Stimulated activated CD4-positive, alpha-beta T cell treated with anti-CD3 and anti-CD28 coated beads, Interleukin-1b, Interleukin-23, amount 100 ng/mL, for 4 hours (primary cell): Measurements from ENCODE around the gene DPP10.

ENCODE experiments used
- DNase-seq, 2 donors: peaks; one replicate each; pipeline ENCODE4 v3.0.0-alpha.2; 2020; ENCODE audit warnings: low read depth in 2 of 2

DPP10 gene

DNA sequence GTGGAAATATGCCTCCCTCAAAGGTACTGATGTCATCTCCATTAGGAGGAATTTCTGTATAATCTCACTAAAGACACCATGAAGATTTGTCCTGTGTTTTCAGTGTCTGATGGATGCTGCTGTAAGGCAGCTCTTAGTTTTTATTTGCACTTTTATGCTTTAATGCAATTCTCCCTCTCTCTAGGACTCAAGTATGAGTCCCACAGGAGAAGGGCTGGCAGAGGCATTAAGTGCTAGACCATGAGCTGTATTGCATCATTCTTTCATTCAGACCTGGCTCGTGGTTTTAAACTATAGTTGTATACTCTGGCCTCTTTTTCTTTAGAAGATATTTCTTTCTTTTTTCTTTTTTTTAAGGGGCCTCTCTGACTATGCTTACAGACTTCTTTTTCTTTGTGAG lies 805.6 kb downstream of the DPP10 start:
- no peak for DNase-seq

DNA sequence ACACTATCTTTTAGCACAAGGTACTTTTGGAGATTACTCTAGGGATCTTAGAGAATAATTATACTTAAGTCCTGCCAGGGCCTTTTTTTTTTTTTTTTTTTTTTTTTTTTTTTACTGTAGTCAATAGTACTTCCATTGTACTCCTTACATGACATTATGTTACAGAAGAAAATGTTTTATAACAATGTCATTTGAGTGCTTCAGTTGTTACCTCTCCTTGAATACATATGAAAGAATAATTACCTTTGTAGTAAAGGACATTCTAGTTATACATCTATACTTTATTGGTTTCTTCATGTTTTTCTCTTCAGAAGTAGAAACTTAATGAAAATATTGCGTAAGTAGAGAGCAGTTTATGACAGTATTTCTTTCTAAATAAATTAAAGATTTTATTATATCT lies 834.9 kb downstream of the DPP10 start:
- no peak for DNase-seq

DNA sequence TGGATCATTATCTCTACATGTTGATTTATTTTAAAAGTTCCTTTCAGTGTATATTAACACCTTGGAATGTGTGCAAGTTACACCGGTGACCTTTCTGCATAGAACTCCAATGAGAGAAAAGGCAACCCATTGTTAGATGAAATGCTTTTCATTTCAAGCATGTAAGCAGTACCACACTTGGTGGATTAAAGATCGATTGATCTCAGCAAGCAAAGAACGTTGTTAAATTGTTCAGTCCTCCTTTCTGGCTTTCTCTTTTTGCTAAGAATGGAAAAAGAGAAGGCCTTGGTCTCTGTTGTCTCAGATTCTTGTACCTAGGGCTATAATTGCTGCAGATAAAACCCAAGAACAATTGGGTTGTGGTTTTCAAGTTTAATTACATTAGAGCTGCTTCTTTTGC lies 843.0 kb downstream of the DPP10 start:
- DNase-seq: no peak

DNA sequence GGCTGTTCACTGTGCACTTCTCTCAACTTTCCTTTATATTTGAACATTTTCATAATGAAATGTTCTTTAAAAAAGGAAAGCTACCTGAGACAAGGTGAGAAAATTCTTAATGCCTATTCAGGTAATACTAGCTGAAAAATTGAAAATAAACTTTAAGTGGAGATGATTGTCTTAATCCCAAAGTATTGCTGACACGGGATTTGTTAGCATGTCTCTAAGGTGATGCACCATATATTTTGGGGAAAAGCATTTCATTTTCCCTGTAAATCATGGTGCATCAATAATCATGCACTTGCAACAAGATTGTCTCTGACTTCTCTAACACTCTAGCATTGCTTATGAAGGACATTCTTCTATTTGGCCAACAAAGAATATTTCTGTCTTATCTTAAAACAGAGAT lies 848.0 kb downstream of the DPP10 start:
- no peak for DNase-seq

DNA sequence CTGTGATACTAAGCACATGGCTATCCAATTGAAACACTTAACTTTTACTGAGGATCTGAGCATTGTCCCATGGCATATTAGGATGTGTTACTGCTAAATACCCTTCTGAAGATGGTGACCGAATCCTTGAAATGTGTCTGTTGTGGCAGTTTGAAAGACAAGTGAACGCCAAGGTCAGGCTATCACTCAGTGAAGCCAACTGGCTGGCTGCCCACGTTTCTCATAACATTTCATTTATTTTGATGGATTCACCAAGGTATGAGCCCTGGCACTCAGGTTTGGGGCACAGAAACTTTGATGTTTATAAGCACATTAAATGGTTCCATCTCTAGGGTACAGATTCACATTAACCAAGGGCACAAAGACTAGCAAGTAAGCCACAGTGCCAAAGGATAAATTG lies 850.3 kb downstream of the DPP10 start:
- no peak for DNase-seq

DNA sequence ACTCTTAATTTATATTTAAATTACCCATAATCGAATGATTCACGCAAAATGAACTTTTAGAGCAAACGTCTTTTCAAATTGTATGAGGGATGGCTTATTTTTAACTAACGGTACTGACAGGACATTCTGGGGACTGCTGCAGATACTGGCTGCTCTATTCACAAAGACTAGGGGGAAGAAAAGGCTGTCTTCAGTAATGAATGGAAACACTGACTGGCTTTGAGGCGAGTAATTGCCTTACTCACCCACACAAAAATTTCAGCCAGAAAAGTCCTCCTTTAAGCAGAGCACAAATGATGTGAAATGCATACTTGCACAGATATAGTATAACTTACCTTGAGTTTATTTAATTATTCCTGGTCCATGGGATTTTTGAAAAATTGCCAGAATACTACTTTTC lies 852.6 kb downstream of the DPP10 start:
- no peak for DNase-seq

DNA sequence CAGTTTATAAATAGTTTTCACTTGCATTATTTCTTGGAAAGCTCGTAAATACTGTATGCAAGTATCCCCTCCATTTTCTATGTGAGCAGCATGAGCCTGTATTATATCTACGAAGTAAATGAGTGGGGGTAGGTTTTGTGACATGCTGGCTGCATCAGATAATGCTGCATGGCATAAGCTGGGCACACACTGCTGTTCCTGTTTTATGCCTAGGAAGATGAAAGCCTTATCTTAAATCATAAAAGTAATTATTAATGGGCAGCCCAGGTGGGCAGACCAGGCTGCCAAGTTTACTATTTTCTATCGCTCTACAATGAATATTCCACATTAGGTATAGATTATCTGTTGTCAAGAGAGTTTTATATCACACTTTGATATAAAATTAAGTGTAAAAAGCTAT lies 854.6 kb downstream of the DPP10 start:
- DNase-seq: no peak

DNA sequence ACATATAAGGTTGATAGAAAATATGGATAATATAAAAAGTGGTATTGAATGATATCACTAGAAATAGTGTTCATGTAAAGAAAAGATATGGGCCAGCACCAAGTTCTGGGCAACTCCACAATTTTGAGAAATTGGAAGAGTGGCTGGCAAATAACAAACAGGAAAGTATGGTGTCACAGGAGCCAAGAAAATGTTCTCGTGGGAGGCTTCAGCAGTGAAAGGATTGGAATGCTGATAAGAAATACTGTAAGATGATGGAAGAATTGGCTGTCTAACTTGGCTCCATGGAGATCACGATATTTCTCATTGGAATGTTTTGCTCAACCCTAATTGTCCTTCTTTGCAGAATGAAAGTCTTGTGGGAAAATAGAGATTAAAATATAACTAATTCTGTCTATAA lies 856.8 kb downstream of the DPP10 start:
- DNase-seq: no peak

DNA sequence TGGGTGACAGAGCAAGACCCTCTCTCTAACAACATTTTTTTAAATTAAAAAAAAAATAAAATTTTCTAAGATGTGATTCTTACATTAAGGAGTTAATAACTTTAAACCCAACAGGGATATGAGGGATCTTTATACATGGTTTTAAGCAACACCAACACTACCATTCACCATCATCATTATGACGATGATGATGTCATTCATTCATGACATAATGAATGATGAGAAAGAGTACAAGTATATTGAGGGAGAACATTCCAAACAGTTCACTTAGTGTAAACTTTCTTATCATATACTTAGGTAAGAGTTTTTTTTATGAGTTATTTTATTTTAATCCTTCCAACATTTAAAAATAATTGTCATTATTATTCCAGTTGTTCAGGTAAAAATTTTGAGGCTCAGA lies 863.3 kb downstream of the DPP10 start:
- no peak for DNase-seq

DNA sequence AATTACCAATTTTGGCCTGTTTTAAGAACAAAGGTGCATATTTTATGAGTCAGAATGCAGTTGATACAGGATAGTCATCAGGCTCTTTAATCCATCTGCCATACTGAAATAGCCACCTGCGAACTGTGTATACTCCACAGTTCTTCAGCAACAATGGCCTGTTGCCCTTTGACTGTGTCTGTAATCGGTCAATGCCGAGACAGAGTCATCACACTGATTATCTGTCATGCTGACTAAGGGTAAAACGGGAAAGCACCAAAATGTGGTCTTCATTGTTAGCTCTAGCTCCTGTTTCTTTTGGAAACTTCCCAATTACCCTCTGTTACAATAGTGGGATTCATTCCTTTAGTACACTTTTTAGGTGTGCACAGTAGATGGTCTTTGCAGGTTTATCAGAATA lies 871.7 kb downstream of the DPP10 start:
- no peak for DNase-seq

DNA sequence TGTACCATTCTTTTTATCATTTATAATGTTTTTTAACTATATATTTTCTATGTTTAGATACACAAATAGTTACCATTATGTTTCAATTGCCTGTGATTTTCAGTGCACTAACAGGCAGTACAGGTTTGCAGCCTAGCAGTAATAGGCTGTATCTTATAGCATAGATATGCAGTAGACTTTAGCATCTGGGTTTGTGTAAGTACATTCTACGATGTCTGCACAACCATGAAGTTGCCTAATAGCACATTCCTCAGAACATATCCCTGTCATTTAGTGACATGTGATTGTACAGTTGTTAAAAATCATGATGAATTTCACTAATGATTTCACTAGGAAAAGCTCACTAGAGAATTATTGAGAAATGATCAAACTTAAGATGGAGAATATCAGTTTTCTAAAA lies 884.6 kb downstream of the DPP10 start:
- no peak for DNase-seq

DNA sequence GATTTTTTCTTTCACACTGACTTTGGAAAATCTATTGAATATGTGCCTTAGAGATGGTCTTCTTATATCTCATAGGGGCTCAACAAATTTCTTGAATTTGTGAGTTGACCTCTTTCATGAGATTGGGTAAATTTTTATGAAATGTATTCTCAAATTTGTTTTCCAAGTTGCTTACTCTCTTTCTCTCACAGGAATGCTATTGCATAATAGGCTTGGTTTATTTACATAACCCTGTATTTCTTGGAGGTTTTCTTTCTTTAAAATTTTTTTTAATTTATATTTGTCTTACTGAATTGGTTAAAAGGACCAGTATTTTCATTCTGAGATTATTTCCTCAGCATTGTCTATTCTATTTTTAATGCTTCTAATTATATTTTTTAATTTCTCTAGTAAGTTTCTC lies 917.1 kb downstream of the DPP10 start:
- DNase-seq: no peak

DNA sequence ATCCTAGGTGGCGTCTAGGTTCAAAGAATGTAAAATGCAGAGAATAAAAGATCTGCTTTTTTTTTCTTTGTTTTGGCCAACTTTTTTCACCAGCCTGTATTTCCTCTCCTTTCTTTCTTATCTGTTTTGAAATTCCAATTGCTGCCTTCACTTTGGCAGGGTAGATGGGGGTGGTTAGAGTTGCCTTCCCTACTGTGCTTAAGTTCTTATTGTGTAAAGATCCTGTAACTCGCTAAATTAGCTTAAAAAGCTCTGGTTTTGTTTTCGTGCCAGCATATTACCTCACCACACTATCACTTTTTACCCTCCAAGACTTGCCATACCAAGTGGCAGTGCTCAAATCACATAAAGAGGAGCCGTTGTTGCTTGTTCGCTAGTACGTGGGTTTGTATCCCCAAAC lies 921.7 kb downstream of the DPP10 start:
- DNase-seq: no peak

DNA sequence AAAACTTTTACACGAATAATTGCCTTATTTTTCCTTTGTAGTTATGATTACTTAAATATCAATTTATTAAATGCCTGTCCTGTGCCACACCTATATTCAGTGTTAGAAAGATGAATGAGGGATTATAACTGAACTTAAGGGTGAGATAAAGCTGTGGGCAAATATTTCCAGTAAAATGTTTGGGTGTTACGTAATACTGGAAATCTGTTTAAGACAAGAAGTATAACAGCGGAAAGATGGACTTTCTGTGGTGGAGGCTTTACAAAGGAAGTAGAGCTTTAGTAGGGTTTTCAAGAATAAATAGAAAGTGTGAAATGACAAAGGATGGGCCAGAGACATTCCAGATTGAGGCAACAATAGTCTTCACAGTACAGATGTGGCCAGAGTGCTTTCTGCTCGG lies 927.0 kb downstream of the DPP10 start:
- no peak for DNase-seq

DNA sequence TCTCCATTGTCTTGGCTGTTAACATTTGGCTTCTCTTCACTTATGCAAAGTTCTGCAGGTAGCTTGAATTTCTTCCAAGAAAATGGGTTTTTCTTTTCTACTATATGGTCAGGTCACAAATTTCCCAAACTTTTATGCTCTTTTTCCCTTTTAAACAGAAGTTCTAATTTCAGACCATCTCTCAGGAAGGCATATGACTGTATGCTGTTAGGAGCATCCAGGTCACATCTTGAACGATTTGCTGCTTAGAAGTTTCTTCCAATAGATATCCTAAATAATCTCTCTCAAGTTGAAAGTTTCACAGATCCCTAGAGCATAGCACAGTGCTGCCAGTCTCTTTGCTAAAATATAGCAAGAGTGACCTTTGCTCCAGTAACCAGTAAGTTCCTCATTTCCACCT lies 932.5 kb downstream of the DPP10 start:
- no peak for DNase-seq

DNA sequence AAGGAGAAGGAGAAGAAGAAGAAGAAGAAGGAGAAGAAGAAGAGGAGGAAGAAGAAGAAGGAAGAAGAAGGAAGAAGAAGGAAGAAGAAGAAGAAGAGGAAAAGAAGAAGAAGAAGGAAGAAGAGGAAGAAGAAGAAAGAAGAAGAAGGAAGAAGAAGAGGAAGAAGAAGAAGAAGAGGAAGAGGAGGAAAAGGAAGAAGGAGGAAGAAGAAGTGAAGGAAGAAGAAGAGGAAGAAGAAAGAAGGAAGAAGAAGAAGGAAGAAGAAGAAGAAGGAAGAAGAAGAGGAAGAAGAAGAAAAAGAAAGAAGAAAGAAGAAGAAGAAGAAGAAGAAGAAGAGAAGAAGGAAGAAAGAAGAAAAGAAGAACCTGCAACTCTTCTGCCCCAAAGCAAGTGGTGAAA lies 942.0 kb downstream of the DPP10 start:
- DNase-seq: no peak

DNA sequence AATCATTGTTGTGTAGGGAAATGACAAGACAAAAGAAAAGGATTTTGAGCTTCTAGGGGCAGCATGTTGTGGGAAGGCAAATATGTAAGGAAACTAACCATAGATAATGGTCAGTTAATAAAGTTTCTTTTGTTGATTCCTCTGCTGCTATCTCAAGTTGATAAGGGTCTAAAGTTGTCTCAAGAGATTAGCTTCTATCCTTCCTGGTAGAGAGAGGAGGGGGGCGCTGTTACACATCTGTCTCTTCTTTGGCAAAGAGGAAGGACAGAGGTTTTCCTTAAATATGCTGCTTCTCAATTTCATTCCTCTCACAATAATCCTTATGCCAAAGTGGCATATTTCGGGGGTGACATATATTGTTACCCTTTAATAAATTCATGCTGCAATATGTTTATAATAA lies 944.0 kb downstream of the DPP10 start:
- no peak for DNase-seq

DNA sequence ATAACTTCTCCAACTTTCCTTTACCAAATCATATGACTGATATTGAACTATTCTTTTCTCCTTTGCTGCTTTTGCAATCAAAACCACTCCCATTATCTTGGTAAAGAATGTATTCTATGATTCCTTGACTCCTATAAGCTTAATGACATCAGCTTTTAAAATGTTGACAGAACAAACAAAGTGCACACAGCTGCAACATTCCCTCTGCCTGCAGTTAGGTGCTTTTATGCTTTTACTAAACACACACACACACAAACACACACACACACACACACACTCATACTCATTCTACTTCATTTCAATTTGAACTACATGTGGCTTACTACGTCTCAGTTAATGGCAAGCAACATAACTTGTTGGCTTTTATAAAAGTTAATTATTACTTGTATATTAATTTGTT lies 946.6 kb downstream of the DPP10 start:
- no peak for DNase-seq

DNA sequence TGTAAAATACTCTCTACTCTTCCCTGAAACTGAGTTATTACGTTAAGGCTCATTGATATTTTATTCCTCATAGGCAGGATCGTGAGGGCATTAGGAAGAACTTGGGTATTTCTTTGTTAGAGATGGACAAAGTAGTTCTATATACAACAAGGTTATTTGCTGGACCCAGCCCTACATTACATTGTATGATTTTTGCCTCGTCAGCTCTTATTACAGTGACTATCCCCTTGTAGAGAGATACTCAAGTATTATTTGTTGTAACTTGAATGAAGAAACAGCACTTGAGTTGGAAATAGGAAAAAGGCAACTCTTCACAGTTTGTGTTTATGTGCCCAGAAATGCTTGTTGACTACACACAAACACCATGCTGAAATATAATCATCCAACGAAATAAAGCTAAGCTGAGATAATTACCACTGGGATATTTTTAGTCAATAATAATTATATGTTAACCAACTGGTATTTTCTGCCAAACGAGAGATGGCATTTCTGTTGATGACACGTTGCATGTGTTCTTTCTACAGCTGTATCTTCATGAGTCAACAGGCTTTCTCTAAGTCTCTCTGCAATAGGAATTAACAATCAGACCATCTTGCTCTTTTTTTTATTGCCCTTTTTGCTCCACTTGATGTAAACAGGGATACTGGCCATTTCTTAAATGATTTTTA lies 947.6 kb downstream of the DPP10 start:
- no peak for DNase-seq

DNA sequence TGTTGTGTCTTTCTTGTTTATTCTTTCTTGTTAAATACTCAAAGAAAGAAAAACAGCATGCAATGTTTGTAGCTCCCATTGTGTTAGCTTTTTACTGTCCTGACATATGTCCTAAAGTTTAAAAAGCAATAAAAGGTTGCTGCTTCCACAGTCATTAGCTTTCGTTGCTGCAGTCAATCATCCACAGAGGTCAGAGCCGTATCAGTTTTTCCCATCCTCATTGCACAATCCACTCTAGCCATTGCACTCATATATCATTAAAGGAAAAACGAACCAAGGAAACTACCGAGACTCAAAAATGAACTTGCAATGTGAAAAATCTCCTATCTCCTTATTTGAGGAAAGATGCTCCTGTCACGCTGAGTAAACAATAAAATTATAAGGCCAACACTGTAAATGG lies 954.1 kb downstream of the DPP10 start:
- no peak for DNase-seq

DNA sequence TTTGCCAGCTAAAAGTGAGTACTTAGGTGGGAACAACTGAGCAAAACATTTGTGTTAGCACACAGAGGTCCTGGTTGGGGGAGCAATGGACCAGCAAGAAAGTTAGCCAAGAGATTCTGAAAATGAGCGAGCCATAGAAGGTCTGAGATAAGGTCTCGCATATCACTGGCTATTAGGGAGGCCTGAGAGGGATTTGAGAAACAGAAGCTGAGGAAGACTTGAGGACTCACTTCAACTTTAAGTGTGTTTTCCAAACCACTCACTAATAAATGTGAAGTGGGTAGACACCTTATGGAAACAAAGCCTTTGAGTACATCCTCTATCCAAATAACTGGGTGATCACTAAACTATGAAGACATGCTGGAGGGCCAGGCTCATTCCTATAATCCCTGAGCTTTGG lies 958.5 kb downstream of the DPP10 start:
- no peak for DNase-seq

DNA sequence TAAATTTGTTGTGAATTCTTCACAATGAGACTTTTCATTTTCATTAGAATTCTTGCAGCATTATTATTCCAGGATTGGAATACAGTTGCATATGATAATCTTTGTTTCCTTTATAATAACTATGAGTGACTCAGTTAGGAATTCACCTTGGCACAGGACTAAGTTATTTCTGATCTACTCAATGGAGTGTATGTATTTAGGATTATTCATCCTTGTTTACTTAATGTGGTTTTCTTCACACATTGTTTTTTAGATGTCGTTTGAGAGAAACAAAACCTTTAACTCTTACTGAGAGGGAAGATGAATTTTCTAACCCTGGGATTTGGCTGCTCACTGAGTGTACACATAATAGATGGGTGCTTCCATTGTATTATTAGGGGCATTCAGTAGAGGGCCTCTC lies 970.1 kb downstream of the DPP10 start:
- DNase-seq: no peak

DNA sequence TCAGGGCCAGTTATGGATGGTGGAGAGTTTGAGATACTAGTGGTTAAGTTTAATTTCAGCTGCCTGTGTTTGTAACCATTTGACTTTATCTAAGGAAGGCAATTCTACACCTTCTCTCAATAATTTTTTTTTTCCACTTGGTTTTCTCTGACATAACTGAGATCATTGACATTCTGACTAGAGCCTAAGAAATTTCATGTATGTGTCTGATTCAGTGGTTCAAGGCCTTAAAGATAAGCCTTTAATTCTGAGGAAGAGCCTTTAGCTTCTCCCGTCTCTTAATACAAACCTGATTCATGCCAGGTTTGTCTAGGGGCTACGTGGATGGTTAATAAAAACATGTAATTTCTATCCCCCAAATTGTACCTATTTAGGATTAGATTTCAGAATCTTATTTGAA lies 971.4 kb downstream of the DPP10 start:
- no peak for DNase-seq

DNA sequence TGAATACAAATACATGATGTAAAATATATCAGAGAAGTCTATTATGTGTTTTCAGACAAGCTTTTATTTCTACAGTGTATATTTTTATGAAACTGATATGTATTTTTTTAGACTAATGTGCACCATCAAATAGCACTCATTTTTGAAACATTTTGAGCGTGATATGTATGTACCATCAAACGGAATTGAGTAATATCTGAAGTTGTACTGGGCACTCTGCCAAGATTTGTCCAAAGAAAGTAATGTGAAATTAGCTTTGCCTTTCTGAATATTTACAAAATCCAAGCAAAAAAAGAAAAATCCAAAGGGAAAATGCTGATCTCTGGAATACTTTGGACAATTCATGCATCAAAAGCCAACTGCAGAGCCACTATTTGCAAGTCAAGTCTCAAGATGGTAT lies 972.0 kb downstream of the DPP10 start:
- DNase-seq: no peak
